ENCODE results near the gene SRSF5. TPM values are rescaled to one million over a fixed set of nuclear protein-coding genes. Genes with fewer than 3 reads are reported as not detected.

Gene SRSF5
- total and polyA plus RNA-seq, 2 of the 13 experiments (the other 11 are each of a cell fraction or from before 2014, with no cell fraction given): 189 to 277 TPM

DNA sequence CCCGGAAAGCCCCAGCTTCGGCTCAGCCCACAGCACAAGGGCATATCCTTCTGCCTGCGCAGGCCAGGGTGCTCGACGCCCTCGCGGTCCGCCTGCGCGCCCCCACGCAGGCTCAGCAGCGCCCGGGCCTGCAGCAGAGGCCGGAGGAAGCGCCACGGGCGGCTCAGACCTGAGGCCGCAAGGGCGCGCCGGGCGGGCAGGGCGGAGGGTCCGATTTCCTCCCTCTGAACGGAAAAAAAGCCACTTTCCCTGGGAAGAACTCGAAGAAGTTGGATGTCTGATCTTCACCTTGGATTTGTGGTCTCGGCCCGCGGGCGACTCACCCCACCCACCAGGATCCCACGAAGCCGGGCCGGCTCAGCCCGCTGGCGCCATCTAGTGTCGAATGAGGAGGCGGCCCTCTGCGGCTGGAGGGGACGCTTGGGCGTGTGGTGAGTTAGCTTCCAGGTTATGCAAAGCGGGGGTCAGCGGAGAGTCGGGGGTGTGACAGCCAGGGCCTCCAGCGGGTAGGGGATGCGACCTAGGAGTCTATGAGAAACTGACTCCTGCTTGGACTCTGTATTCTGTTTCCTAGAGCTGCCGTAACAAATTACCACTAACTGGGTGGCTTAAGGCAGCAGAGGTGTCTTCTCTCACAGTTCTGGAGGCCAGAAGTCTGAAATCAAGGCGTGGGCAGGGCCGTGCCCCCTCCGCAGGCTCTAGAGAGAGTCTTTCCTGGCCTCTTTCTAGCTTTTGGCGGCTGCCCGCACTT lies 40.0 kb upstream of the SRSF5 start (continued):
- TF ChIP-seq MAX (IDR thresholded peaks at IDR 0.05) (peak; percentile 59), HOXA9 (CRISPR knock-in tag; IDR thresholded peaks at IDR 0.05; ENCODE audit: borderline replicate concordance) (no peak), CEBPG (CRISPR knock-in tag; IDR thresholded peaks at IDR 0.05) (peak; percentile 25; the same call in 1 of the 2 replicates), ZFYVE20 (CRISPR knock-in tag; IDR thresholded peaks at IDR 0.05; ENCODE audit: borderline replicate concordance, low read depth) (no peak), SMC3 (IDR thresholded peaks at IDR 0.05; ENCODE audit: low read length) (peak; percentile 69; the same call in 1 of the 2 replicates), PPARG (CRISPR knock-in tag; conservative IDR thresholded peaks at IDR 0.05) (no peak), HNF4G (IDR thresholded peaks at IDR 0.05; ENCODE audit: borderline replicate concordance, low read depth, low read length) (no peak), HNF4G (CRISPR knock-in tag; IDR thresholded peaks at IDR 0.05; ENCODE audit: borderline replicate concordance, low read depth) (no peak), POLR2G (IDR thresholded peaks at IDR 0.05; ENCODE audit: low read depth, low read length) (no peak), SRF (IDR thresholded peaks at IDR 0.05; ENCODE audit: low read depth, low read length) (no peak), ARID5B (CRISPR knock-in tag; IDR thresholded peaks at IDR 0.05) (peak; percentile 23; the same call in 1 of the 2 replicates), CCDC6 (CRISPR knock-in tag; IDR thresholded peaks at IDR 0.05) (no peak), NFAT5 (CRISPR knock-in tag; IDR thresholded peaks at IDR 0.05) (peak; percentile 61; the same call in 1 of the 2 replicates), ZNF589 (CRISPR knock-in tag; conservative IDR thresholded peaks at IDR 0.05) (no peak), MXI1 (IDR thresholded peaks at IDR 0.05; ENCODE audit: borderline replicate concordance, low read depth, low read length) (no peak)
- TF ChIP-seq, protein P1, sequence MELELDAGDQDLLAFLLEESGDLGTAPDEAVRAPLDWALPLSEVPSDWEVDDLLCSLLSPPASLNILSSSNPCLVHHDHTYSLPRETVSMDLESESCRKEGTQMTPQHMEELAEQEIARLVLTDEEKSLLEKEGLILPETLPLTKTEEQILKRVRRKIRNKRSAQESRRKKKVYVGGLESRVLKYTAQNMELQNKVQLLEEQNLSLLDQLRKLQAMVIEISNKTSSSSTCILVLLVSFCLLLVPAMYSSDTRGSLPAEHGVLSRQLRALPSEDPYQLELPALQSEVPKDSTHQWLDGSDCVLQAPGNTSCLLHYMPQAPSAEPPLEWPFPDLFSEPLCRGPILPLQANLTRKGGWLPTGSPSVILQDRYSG (CRISPR knock-in tag; IDR thresholded peaks at IDR 0.05): no peak

Data from HepG2 (cell line).